Measurements from ENCODE around the gene U2AF1L4.
A peak's percentile ranks its signal among the peaks of the same experiment; 100 is the strongest.

U2AF1L4 gene

DNA sequence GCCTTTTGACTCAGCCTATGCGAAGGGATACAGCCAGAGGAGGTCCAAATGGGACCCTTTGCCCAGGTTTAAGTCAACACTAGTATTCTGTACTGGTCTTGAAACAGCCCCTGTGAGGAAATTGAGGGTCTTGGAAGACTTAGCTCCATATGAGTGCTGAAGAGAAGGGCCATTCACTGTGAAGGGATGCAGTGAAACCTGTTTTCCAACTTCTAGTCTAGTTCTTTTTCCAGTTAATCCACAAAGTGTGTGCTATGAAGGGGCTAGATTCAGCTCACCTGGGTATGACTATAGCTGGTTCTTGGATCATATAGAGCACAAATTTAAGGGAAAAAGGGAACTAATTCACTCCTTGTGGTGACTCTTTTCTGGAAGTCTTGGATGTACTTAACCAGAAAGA is 36.8 kb downstream of the U2AF1L4 start:
- no peak for DNase-seq

DNA sequence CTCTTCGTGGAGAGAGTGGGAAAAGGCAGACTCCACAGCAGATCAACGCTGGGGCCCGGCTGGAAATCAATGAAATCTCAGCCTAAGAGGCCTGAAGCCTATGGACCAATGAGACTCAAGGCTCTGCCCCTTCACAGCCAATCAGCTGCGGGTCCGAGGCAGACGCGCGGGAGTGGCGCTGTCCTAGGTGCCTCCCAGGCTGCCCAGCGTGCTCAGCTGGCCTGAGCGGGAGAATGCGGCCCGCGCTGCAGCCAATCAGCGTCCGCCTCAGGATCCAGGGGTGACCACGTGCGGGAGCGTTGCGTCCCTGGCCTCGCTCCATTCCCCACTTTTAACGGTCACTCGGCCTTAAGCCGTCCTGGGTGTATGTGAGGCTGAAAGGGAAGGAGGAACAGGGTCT is 41.0 kb downstream of the U2AF1L4 start, which contains the start of gene ZBTB32:
TSS of gene ZBTB32 (plus strand) at position 341 of the 400 bp plus-strand sequence. CDS start 10,069 bp downstream, outside the sequence.
- no peak for DNase-seq

DNA sequence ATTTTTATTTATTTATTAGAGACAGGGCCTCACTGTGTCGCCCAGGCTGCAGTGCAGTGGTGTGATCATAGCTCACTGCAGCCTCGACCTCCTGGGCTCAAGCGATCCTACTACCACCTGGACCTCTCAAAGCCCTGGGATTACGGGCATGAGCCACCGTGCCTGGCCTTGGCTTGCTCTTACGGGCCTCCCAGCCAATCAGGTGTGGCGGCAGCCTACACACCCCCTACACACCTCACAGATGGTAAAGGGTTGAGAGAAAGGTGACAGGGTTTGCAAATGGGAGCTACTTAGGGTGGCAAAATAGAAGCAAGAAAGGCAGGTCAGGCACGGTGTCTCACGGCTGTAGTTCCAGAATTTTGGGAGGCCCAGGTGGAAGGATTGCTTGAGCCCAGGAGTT is 41.9 kb downstream of the U2AF1L4 start:
- DNase-seq: no peak

DNA sequence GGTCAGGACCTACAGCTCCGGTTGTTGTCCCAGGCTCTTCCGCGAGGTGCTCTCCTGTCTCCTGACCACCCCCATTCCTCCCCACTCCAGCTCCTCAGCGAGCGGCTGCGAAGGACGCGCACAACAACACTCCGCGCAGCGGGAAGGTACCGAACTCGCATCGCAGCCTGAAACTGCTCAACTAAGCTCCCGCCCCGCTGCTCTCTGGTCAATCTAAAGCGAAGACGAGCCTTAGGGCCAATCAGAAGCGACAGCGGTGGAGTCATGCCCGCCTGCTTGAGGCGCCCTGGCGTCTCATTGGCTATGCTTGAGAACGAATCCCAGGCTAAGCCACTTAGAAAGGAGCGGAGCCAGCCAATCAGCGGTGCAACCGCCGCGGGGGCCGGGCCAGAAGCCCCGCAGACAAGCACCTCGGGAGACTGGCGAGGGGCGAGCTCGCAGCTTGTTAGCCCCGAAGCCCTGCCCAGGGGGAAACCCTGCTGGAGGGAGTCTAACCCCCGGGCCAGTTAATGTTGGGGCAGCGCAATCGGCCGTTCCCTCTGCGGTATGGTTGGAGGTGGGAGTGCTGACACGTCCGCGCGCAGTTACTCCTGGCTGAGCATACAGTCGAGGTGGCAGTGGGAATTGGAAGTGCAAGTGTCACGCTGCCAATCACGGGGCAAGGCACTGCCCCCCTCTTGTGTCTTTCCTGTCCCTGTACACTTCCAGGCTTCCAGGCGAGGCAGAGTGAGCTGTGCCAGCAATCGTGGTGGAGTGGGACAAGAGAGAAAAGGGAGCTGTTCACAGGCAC is 42.8 kb downstream of the U2AF1L4 start:
- peak; percentile 97 for DNase-seq

DNA sequence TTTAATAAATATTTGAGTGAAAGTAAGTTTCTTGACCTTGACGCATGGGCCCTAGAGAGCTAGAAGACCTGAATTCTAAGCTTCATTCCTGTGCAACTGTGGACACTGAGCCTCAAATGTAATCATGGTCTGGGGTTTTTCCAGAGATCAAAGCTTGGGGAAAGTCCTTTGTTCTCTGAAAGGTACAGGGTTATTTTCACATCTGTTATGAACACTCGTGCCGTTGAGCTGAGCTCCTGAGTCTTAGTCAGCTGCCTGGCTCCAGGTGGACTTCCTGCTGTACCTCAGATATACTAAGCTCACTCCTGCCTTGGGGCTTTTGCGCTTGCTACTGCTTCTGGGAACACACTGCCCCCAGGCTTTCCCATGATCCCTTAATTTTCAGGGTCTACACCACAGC is 48.4 kb downstream of the U2AF1L4 start:
- no peak for DNase-seq

DNA sequence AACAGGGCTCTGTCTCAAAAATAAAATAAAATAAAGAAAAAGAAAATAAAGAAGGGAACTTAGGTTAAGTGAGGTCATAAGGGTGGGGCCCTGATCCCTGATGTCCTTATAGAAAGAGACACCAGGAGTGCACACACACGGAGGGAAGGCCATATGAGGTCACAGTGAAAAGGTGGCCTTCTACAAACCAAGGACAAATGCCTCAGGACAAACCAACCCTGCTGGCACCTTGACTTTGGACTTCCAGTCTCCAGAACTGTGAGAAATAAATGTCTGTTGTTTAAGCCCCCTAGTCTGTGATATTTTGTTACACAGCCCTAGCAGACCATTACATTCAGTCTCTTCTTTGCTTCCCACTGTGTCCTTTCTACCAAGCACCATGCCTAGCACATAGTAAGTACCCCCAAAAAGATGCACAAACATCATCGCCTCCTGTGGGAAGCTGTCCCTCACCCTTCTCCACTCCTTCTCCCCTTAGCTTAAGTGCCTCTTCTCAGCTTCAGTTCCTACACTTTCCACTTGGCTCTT is 49.3 kb downstream of the U2AF1L4 start:
- no peak for DNase-seq

DNA sequence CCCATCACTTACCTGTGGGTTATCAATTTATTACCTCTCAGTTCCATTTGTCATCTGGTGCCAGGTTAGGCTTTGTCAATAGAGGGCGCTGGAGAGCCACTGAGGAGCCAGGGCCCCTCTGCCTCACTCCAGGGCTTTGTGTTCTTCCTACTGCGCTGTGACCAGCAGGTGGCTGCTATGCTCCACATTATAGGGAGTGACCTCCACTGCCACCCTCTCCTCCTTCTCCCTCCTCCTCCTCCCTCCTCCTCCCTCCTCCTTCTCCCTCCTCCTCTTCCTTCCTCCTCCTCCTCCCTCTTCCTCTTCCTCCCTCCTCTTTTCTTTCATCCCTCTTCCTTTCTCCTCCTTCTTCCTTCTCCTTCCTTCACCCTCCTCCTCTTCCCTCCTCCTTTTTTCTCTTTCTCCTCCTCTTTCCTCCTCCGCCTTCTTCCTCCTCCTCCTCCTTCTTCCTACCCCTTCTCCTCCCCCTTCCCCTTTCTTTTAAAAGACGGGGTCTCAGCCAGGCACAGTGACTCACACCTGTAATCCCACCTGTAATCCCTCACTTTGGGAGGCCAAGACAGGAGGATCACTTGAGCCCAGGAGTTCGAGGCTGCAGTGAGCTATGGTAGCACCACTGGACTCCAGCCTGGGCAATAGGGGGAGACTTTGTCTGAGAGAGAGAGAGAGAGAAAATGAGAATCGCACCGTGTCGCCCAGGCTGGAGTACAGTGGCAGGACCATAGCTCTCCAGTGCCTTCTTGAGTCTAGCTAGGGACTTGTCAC is 51.2 kb downstream of the U2AF1L4 start:
- peak; percentile 69 for DNase-seq

DNA sequence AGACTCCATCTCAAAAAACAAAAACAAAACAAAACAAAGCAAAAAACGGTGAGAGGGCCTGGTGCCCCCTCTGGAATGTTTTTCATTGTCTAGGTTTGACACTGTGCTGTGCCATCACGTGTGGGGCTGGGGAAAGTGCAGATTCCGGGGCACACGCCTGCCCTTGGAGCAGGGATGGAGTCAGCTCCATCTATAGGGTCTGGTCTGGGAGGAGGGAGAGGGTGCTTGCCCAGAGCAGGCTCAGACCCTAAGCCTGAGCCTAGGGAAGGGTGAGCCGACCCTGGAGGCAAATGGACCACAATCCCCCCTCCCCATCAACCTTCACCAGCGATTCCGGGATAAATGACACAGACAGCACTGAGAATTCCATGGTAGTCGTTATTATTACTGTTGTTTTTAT is 51.8 kb downstream of the U2AF1L4 start:
- DNase-seq: no peak

Measured in NCI-H446 treated with DMSO at 0.1 percent for 48 hours (cell line).